ENCODE results near the gene IGSF8. TPM values are rescaled to one million over a fixed set of nuclear protein-coding genes. Genes with fewer than 3 reads are reported as not detected.

The IGSF8 gene
- total and polyA plus RNA-seq, 2 of the 8 experiments (the other 6 are each of a cell fraction or from before 2014, with no cell fraction given): 69.6 to 132 TPM

GRCh38 chr1:160052936-160053335, 45.5 kb downstream of the IGSF8 start:
- H2AFZ ChIP-seq (ENCODE audit: low read length): no peak overlapping the region
- no peaks in the 10 kb centered on the region for H3K79me2 ChIP-seq (ENCODE audit: control insufficient read depth in 1 of 2, insufficient read depth in 2 of 2, low read length in 2 of 2)
- no peak overlapping the region for H3K4me2 ChIP-seq (ENCODE audit: insufficient read depth in 1 of 2, low read depth in 2 of 2, low read length in 2 of 2)
- WGBS, 2 experiments (ENCODE audit: extremely low coverage in 1 of 2, insufficient coverage in 1 of 2, insufficient read length in 1 of 2, insufficient replicate concordance in 2 of 2, low coverage in 1 of 2, low lambda C conversion rate in 2 of 2, missing lambda C conversion rate in 1 of 2): 83% methylated on average over 6 of the region's 6 CpGs; no CpG with 5 or more reads in 1 of the 2 experiments
- no peak overlapping the region for H4K8ac ChIP-seq (ENCODE audit: extremely low read depth, insufficient read depth, low read length)
- H2BK12ac ChIP-seq (ENCODE audit: low read depth, low read length): no peak overlapping the region
- peaks cover 0 to 3% (median under 1%) of the 10 kb centered on the region in 4 experiments; a peak in 3 of 7 replicates for H3K27me3 ChIP-seq (replicated peaks in 1 of 4; ENCODE audit: control insufficient read depth in 3 of 4, extremely low read depth in 1 of 4, insufficient read depth in 3 of 4, low read length in 3 of 4)
- H3K56ac ChIP-seq (replicated peaks; ENCODE audit: insufficient read length, low read depth, low read length): no peak overlapping the region
- FAIRE-seq (no peak), DNase-seq (ENCODE audit: low read depth in 1 of 2, low spot score in 2 of 2) (no peak)
- no peak overlapping the region for H3K18ac ChIP-seq (ENCODE audit: extremely low read depth, low read length)
- ChIA-PET POLR2A (ENCODE audit: partially characterized antibody) (interaction anchor here (1.1 to 1.7 kb wide), 3 partner anchors 10 to 15 kb away, joined by 3 to 6 read pairs (median 4); no protein-coding TSS in a partner anchor), CTCF (ENCODE audit: partially characterized antibody) (interaction anchor here (1.2 to 50.1 kb wide), 5 partner anchors 4 to 238 kb away, joined by 3 to 1874 read pairs (median 4); partner anchors contain the start of genes IGSF8, KCNJ10 and KCNJ9)
- no peaks in the 10 kb centered on the region for H4K20me1 ChIP-seq (replicated peaks in 1 of 2; ENCODE audit: control insufficient read depth in 1 of 2, insufficient read depth in 2 of 2, low read length in 2 of 2)
- H2BK20ac ChIP-seq (ENCODE audit: low read length): no peak overlapping the region
- no peaks in the 10 kb centered on the region for H3K23me2 ChIP-seq (ENCODE audit: low read depth, low read length)
- no peak overlapping the region for H2BK120ac ChIP-seq (replicated peaks; ENCODE audit: low read depth, low read length)
- no peak overlapping the region for H4K91ac ChIP-seq (replicated peaks; ENCODE audit: insufficient read length, low read length)
- no peaks in the 10 kb centered on the region for H3K9me3 ChIP-seq (ENCODE audit: insufficient read depth in 2 of 2, low read depth in 1 of 2, low read length in 1 of 2)
- H3K23ac ChIP-seq (ENCODE audit: insufficient read length): no peak overlapping the region
- no peak overlapping the region for H3K4ac ChIP-seq (replicated peaks; ENCODE audit: insufficient read length, low read depth, low read length)
- H3K27ac ChIP-seq (ENCODE audit: low read depth, low read length): no peak overlapping the region
- no peak overlapping the region for H2BK15ac ChIP-seq (ENCODE audit: low read length)
- no peak overlapping the region for H3K9ac ChIP-seq (replicated peaks in 1 of 4; ENCODE audit: extremely low read depth in 1 of 4, low read depth in 3 of 4, low read length in 3 of 4)
- H3K4me1 ChIP-seq (replicated peaks in 1 of 4; ENCODE audit: control insufficient read depth in 3 of 4, insufficient read depth in 4 of 4, low read length in 3 of 4): peaks cover 3 to 8% (median 4%) of the 10 kb centered on the region in 4 experiments; a peak in 4 of 7 replicates
- H2BK5ac ChIP-seq (ENCODE audit: low read depth, low read length): no peak overlapping the region
- no peak overlapping the region for H3K4me3 ChIP-seq (ENCODE audit: extremely low read depth in 1 of 4, insufficient read depth in 2 of 4, low read depth in 3 of 4, low read length in 4 of 4)
- no peak overlapping the region for H3K14ac ChIP-seq (ENCODE audit: insufficient read length)
- H3K36me3 ChIP-seq (ENCODE audit: control insufficient read depth in 2 of 4, insufficient read depth in 4 of 4, low read length in 3 of 4): no peaks in the 10 kb centered on the region
- no peak overlapping the region for H2AK5ac ChIP-seq (ENCODE audit: low read depth, low read length)
- no peak overlapping the region for H4K5ac ChIP-seq (ENCODE audit: insufficient read length, low read depth, low read length)
- no peaks in the 10 kb centered on the region for H3K79me1 ChIP-seq (ENCODE audit: low read depth, low read length)
- no peak for TF ChIP-seq SP4 (IDR thresholded peaks at IDR 0.05; ENCODE audit: low read length)
- no peak for TF ChIP-seq KDM4A (IDR thresholded peaks at IDR 0.05; ENCODE audit: low read depth, low read length, severe bottlenecking)
- no peak for TF ChIP-seq RFX5 (IDR thresholded peaks at IDR 0.05; ENCODE audit: borderline replicate concordance, low read depth, low read length)
- no peak for TF ChIP-seq CEBPB (IDR thresholded peaks at IDR 0.05; ENCODE audit: low read depth, low read length)
- TF ChIP-seq BACH1 (IDR thresholded peaks at IDR 0.05; ENCODE audit: low read length): no peak
- TF ChIP-seq CHD2 (IDR thresholded peaks at IDR 0.05; ENCODE audit: low read length): no peak
- no peak for TF ChIP-seq SUZ12 (IDR thresholded peaks at IDR 0.05; ENCODE audit: low read length)
- no peak for TF ChIP-seq JUND (IDR thresholded peaks at IDR 0.05; ENCODE audit: low read length)

Measured in H1 (cell line).